Trophoblast cell (in vitro differentiated cells and primary cell): ENCODE data around the gene CXCL6.

Experiments
- DNase-seq, 2 donors: peaks; one replicate each; pipeline ENCODE4 v3.0.0-alpha.2; 2016
- H2AFZ ChIP-seq: 2 replicates; pipeline ENCODE4 v1.6.1; 2013; ENCODE audit warnings: low read length, moderate library complexity, mild to moderate bottlenecking; ENCODE audit not compliant: insufficient read depth, poor library complexity
- H2AK5ac ChIP-seq: 2 replicates; pipeline ENCODE4 v1.6.1; 2013; ENCODE audit warnings: mild to moderate bottlenecking, low read length
- H2BK120ac ChIP-seq: 2 replicates; pipeline ENCODE4 v1.6.1; 2013; ENCODE audit warnings: low read length, mild to moderate bottlenecking, moderate library complexity; ENCODE audit not compliant: insufficient read depth, poor library complexity
- H2BK12ac ChIP-seq: 2 replicates; pipeline ENCODE4 v1.6.1; 2013; ENCODE audit warnings: mild to moderate bottlenecking, low read length, moderate library complexity
- H2BK5ac ChIP-seq: 2 replicates; pipeline ENCODE4 v1.6.1; 2013; ENCODE audit warnings: low read length, low read depth, moderate library complexity, mild to moderate bottlenecking; ENCODE audit not compliant: poor library complexity
- H3K14ac ChIP-seq: 2 replicates; pipeline ENCODE4 v1.6.1; 2013; ENCODE audit warnings: mild to moderate bottlenecking, low read length
- H3K18ac ChIP-seq: 2 replicates; pipeline ENCODE4 v1.6.1; 2013; ENCODE audit warnings: mild to moderate bottlenecking, low read length
- H3K23ac ChIP-seq: 2 replicates; pipeline ENCODE4 v1.6.1; 2013; ENCODE audit warnings: low read length
- H3K27ac ChIP-seq: 2 replicates; pipeline ENCODE4 v1.5.1; 2013; ENCODE audit warnings: low read depth, mild to moderate bottlenecking, inconsistent platforms, low read length, moderate library complexity
- H3K27me3 ChIP-seq: 2 replicates; pipeline ENCODE4 v1.6.1; 2013; ENCODE audit warnings: inconsistent platforms, mild to moderate bottlenecking, low read length, moderate library complexity; ENCODE audit not compliant: insufficient read depth
- H3K36me3 ChIP-seq, 2 experiments: 1 replicate in 1 of 2; 2 replicates in 1 of 2; pipeline ENCODE4 v1.6.1; 2013; ENCODE audit warnings: low read length in 2 of 2, mild to moderate bottlenecking in 2 of 2, moderate library complexity in 1 of 2; ENCODE audit not compliant: insufficient read depth in 2 of 2, control insufficient read depth in 1 of 2
- H3K4ac ChIP-seq: 2 replicates; pipeline ENCODE4 v1.6.1; 2013; ENCODE audit warnings: low read depth, mild to moderate bottlenecking, low read length, moderate library complexity
- H3K4me1 ChIP-seq, 2 experiments: 1 replicate in 1 of 2; 2 replicates in 1 of 2; pipeline ENCODE4 v1.6.1; 2013; ENCODE audit warnings: low read length in 2 of 2, mild to moderate bottlenecking in 2 of 2, moderate library complexity in 1 of 2; ENCODE audit not compliant: insufficient read depth in 2 of 2, control insufficient read depth in 1 of 2
- H3K4me2 ChIP-seq: 2 replicates; pipeline ENCODE4 v1.6.1; 2013; ENCODE audit warnings: inconsistent platforms, mild to moderate bottlenecking, low read length, moderate library complexity
- H3K4me3 ChIP-seq: 2 replicates; pipeline ENCODE4 v1.5.1; 2013; ENCODE audit warnings: mild to moderate bottlenecking, low read depth, low read length, inconsistent platforms
- H3K79me1 ChIP-seq: one replicate; pipeline ENCODE4 v1.6.1; 2013; ENCODE audit warnings: low read length
- H3K79me2 ChIP-seq: 2 replicates; pipeline ENCODE4 v1.6.1; 2013; ENCODE audit warnings: low read length, mild to moderate bottlenecking; ENCODE audit not compliant: control insufficient read depth, insufficient read depth, poor library complexity
- H3K9ac ChIP-seq: 2 replicates; pipeline ENCODE4 v1.6.1; 2013; ENCODE audit warnings: mild to moderate bottlenecking, low read length
- H3K9me3 ChIP-seq: 2 replicates; pipeline ENCODE4 v1.6.1; 2013; ENCODE audit warnings: low read depth, mild to moderate bottlenecking, control low read depth, inconsistent platforms, low read length; ENCODE audit not compliant: insufficient read depth
- H4K12ac ChIP-seq: 2 replicates; pipeline ENCODE4 v1.6.1; 2013; ENCODE audit warnings: low read depth, mild to moderate bottlenecking, low read length, moderate library complexity
- H4K8ac ChIP-seq: 2 replicates; pipeline ENCODE4 v1.6.1; 2013; ENCODE audit warnings: low read depth, mild to moderate bottlenecking, low read length, moderate library complexity
- H4K91ac ChIP-seq: one replicate; pipeline ENCODE4 v1.6.1; 2013; ENCODE audit warnings: low read depth, mild to moderate bottlenecking, low read length, moderate library complexity
- WGBS: extraction: QIAGEN DNeasy Blood & Tissue Kit; methylation state at CpG from one replicate; pipeline ENCODE4 v1.1.7; 2013; ENCODE audit warnings: missing lambda C conversion rate; ENCODE audit not compliant: insufficient read length, insufficient coverage; ENCODE audit errors: extremely low coverage; 5-methylcytosine and 5-hydroxymethylcytosine counted together

Gene CXCL6

GRCh38 chr4:73860181-73860580 is 23.7 kb downstream of the CXCL6 start:
- Histone ChIP-seq H2AK5ac (no peak overlapping the region), H2BK5ac (no peak overlapping the region), H3K27me3 (no peaks in the 10 kb centered on the region), H3K4me3 (no peak overlapping the region), H3K79me2 (no peaks in the 10 kb centered on the region), H3K4ac (no peak overlapping the region), H3K18ac (no peak overlapping the region), H3K9me3 (peaks cover 1% of the 10 kb centered on the region), H2BK120ac (no peak overlapping the region), H3K27ac (no peak overlapping the region), H2AFZ (no peak overlapping the region), H3K14ac (no peak overlapping the region), H2BK12ac (no peak overlapping the region), H3K9ac (no peak overlapping the region), H4K91ac (no peak overlapping the region), H3K4me1 (no peaks in the 10 kb centered on the region), H3K79me1 (no peaks in the 10 kb centered on the region), H3K23ac (no peak overlapping the region), H3K4me2 (no peak overlapping the region), H4K8ac (no peak overlapping the region), H4K12ac (no peak overlapping the region), H3K36me3 (no peaks in the 10 kb centered on the region)
- no peak for DNase-seq
- WGBS: no CpG with 5 or more reads among the region's 4 CpGs

DNA sequence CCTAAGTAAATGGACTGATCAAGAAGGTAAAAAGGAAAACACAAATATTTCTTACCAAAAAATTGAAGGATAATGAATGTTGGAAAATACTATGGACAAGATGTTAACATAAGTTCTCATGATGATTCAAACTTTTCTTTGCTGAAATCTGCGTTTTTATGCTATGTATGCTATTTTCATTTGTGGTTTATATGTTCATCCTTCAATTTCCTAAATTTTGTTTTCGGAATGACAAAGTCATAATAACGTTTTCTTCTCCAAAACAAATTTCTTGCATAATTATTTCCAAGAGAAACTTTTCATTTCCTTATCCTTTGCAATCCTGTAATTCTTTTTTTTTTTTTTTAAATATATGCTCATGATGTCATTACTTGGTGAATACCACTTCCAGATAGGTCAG is 24.4 kb downstream of the CXCL6 start:
- Histone ChIP-seq H2AFZ (no peak overlapping the region), H3K4me1 (no peaks in the 10 kb centered on the region), H2BK12ac (no peak overlapping the region), H4K8ac (no peak overlapping the region), H2BK5ac (no peak overlapping the region), H4K12ac (no peak overlapping the region), H3K18ac (no peak overlapping the region), H2BK120ac (no peak overlapping the region), H3K23ac (no peak overlapping the region), H3K4ac (no peak overlapping the region), H3K4me2 (no peak overlapping the region), H3K14ac (no peak overlapping the region), H3K79me2 (no peaks in the 10 kb centered on the region), H3K79me1 (no peaks in the 10 kb centered on the region), H3K27me3 (no peaks in the 10 kb centered on the region), H3K27ac (no peak overlapping the region), H2AK5ac (no peak overlapping the region), H3K9me3 (peaks cover 1% of the 10 kb centered on the region), H4K91ac (no peak overlapping the region), H3K4me3 (no peak overlapping the region), H3K36me3 (no peaks in the 10 kb centered on the region), H3K9ac (no peak overlapping the region)
- DNase-seq: no peak
- no CpG with 5 or more reads among the region's 3 CpGs for WGBS

DNA sequence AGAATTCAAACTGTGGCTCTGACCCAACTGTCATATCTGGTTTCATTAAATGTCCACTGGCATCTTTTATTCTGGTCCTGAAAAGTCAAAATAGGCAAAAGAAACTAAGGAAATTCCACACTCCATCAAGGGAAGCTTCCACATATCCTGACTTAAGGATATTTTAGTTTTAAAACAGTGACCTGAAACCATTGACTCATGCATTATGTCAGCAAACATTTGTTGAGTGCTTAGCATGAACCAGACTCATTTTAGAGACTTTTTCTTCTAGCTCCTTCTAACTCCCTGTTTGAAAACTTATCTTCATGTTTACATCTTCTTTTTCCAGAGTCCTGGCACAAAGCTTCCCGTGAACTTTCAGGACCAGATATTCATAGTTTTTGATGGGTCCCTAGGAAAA is 25.8 kb downstream of the CXCL6 start:
- WGBS: no CpG with 5 or more reads among the region's 1 CpG

DNA sequence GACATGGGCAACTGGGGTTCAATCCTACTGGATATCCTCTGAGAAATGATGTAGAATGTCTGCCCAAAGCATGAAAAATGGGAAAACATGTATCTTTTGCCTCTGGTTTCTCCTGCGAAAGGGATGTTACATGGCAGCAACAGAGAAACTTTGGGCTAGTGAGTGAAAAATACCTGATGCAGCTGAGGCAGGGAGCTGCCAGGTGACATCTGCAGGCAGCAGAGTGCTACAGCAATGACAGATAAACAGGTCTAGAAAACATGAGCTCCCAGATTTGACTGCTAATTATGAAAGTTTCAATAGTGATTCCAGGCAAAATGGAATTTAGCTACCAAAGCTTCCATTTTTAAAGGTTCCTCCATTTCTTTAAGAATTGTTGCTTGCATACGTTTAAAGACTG is 27.9 kb downstream of the CXCL6 start:
- Histone ChIP-seq H2BK120ac (no peak overlapping the region), H3K23ac (no peak overlapping the region), H2BK5ac (no peak overlapping the region), H3K4me3 (no peak overlapping the region), H4K12ac (no peak overlapping the region), H3K79me1 (no peaks in the 10 kb centered on the region), H3K9me3 (no peaks in the 10 kb centered on the region), H3K36me3 (no peaks in the 10 kb centered on the region), H3K14ac (no peak overlapping the region), H4K91ac (no peak overlapping the region), H3K4me1 (peaks cover 5 to 7% of the 10 kb centered on the region in 2 experiments), H3K4ac (no peak overlapping the region), H3K18ac (no peak overlapping the region), H2AK5ac (no peak overlapping the region), H2AFZ (no peak overlapping the region), H3K27ac (no peak overlapping the region), H4K8ac (no peak overlapping the region), H3K79me2 (no peaks in the 10 kb centered on the region), H3K4me2 (no peak overlapping the region), H3K27me3 (no peaks in the 10 kb centered on the region), H2BK12ac (no peak overlapping the region), H3K9ac (no peak overlapping the region)
- no CpG with 5 or more reads among the region's 2 CpGs for WGBS
- peak in 1 of 2 donors; percentile 19 for DNase-seq

More for the DNA sequence above, 25.8 kb downstream of the CXCL6 start:
- Histone ChIP-seq H2AFZ (no peak overlapping the region), H3K4me2 (no peak overlapping the region), H3K4ac (no peak overlapping the region), H3K79me1 (no peaks in the 10 kb centered on the region), H2AK5ac (no peak overlapping the region), H3K36me3 (no peaks in the 10 kb centered on the region), H3K27me3 (no peaks in the 10 kb centered on the region), H3K79me2 (no peaks in the 10 kb centered on the region), H3K4me1 (no peaks in the 10 kb centered on the region), H2BK120ac (no peak overlapping the region), H2BK5ac (no peak overlapping the region), H3K18ac (no peak overlapping the region), H3K9ac (no peak overlapping the region), H4K91ac (no peak overlapping the region), H3K27ac (no peak overlapping the region), H4K8ac (no peak overlapping the region), H4K12ac (no peak overlapping the region), H3K23ac (no peak overlapping the region), H3K14ac (no peak overlapping the region), H3K9me3 (peaks cover 1% of the 10 kb centered on the region), H2BK12ac (no peak overlapping the region), H3K4me3 (no peak overlapping the region)
- DNase-seq: no peak
